Measurements from ENCODE around the gene VEGFC.

Gene VEGFC

DNA sequence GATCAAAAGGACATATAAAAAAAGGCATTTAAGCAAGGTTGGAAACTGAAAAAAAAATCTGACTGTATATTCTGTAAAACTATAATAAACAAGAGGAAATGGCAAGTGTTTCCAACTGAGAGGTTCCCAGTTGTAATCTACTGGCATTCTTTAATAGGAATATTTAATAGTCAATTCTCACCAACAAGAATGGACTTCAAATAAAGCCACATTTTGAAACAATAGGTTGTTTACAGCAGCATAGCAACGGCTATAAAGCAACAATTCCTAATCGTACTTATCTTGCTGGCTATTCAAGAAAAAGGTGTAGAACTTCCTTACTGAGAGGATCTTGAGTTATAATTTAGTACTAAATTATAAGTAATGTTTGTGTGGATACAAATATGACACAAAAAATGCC lies 75.5 kb downstream of the VEGFC start:
- no peak for DNase-seq (ENCODE audit: low read depth, low spot score)
- H3K27ac ChIP-seq = no peak overlapping the region

- H3K27ac ChIP-seq = peak overlapping the region; percentile 64
- no peak for DNase-seq (ENCODE audit: low read depth, low spot score)
These were observed 83.3 kb downstream of the VEGFC start for GRCh38 chr4:176709417-176709816.

DNA sequence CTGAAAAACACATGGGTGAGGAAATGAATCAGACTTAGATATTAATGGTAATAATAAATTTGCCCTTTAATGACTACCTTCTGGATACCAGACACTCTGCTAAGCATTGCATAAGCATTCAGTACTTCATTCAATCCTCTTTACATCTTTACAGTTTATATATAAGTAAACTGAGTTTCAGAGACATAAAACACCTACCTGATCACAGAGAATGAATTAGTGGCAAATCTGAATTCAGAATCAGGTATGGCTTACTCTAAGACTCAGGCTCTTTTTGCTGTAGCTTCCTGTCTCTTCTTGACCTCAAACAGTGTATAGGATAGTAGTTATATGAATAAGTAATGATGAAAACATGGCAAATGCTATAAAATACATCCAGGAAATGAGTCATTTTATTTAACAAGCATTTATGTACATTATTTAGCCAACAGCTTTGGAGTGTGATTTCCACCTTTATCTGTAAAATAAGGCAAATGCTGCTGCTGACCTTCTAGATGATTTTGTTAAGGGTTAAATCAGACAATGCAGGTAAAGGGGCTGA lies 83.9 kb downstream of the VEGFC start:
- H3K27ac ChIP-seq = peak overlapping the region; percentile 64

DNA sequence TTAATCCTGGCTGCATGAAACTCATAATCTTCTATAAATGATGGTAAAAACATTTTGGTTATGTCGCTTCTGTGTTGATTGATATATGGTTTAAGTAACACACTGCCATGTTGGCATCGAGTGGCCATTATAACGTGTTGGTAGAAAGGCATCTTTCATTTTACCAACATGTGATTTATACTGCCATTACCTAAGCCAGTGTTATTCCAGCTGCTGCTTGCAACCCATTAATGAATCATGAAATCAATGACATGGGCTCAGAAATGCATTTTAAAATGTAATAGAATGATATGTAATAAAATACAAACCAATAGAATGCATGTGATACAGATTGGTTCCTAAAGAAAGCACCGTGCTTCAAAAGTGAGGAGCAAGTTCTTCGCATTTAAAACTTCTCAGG lies 102.0 kb downstream of the VEGFC start:
- no peak overlapping the region for H3K27ac ChIP-seq
- no peak for DNase-seq (ENCODE audit: low read depth, low spot score)

More for the DNA sequence above, 83.9 kb downstream of the VEGFC start:
- DNase-seq (ENCODE audit: low read depth, low spot score) = no peak

DNA sequence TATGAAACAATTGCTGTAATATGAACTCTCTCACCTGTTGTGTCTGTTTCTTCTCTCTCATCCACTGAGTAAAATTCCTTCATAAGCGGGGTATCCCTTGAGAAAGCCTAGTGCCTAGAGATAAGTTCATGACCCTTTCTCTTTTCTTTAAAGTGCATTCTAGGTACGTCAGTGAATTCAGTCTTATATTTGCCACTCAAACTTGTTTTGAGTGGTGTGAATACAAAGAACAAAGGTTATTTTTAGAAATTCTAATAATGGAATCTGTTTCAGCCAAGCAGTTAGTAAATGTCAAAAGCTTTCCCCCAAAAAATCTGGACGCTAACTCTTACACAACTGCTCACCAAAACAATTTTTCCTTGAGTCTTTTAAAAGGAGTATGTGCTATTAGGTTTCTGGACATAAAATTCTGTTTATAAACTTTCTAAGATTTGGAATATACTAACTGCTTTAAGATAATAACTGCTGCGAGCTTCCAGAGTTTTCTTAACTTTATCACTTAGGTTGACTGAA lies 112.0 kb downstream of the VEGFC start:
- no peak for DNase-seq (ENCODE audit: low read depth, low spot score)

GRCh38 chr4:176676901-176677300 lies 115.8 kb downstream of the VEGFC start:
- no peak for DNase-seq (ENCODE audit: low read depth, low spot score)
- no peak overlapping the region for H3K27ac ChIP-seq

More for the DNA sequence above, 112.0 kb downstream of the VEGFC start:
- no peak overlapping the region for H3K27ac ChIP-seq

DNA sequence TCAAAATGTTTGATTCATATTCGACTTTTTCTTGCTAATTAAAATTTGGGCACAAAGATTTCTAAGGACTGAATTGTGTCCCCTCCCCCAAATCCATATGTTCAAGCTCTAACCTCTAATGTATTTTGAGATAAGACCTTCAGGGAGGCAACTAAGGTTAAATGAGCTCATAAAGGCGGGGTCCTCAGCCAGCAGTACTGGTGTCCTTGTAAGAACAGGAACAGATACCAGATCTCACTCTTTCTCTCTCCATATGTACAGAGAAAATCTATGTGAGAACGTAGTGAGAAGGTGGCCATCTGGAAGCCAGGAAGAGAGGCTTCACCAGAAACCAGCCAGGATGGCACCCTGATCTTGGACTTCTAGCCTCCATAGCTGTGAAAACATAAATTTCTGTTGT lies 116.9 kb downstream of the VEGFC start:
- DNase-seq (ENCODE audit: low read depth, low spot score) = no peak
- no peak overlapping the region for H3K27ac ChIP-seq

DNA sequence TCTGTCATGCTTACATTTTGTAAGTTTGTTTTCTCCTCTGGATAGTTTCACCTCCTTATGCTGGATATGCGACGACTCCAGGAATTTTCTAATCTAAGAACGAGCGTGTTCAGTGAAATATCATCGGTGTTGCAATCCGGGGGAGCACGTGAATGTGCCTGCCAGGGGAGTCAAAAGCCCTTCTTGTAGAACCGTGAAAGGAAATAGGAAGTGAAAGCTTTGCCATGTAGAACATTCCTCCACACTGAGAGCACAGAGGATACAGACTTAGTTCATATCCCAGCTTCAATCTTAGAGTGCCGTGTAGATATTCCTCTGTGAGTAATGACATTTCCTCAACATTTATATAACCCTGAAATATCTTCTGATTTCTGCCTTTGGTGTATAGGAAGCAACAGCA lies 121.2 kb downstream of the VEGFC start:
- H3K27ac ChIP-seq = no peak overlapping the region
- DNase-seq (ENCODE audit: low read depth, low spot score) = no peak

- no peak for DNase-seq (ENCODE audit: low read depth, low spot score)
- H3K27ac ChIP-seq = no peak overlapping the region
These were observed 124.4 kb downstream of the VEGFC start for GRCh38 chr4:176668324-176668723.

GRCh38 chr4:176664964-176665363 lies 127.8 kb downstream of the VEGFC start:
- no peak for DNase-seq (ENCODE audit: low read depth, low spot score)

DNA sequence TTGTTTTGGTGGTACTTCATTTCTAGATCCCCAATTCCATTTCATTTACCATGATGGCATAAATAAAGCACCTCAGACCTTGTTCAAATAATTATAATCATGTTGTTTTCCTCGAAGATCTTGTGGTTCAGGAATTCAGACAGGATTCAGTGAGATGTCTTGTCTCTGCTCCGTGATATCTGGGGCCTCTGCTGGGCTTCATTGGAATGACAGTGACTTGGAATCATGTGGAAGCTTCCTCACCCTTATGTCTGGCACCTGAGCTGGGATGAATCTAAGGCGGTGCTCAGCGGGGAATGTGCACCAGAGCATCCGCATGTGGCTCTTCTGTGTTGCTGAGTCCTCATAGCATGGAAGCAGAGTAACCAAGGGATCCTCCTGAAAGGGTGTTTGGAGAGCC lies 132.2 kb downstream of the VEGFC start:
- DNase-seq (ENCODE audit: low read depth, low spot score) = no peak
- H3K27ac ChIP-seq = no peak overlapping the region

More at GRCh38 chr4:176664964-176665363, 127.8 kb downstream of the VEGFC start:
- H3K27ac ChIP-seq = no peak overlapping the region

GRCh38 chr4:176656108-176656507 lies 136.6 kb downstream of the VEGFC start:
- no peak overlapping the region for H3K27ac ChIP-seq
- no peak for DNase-seq (ENCODE audit: low read depth, low spot score)

DNA sequence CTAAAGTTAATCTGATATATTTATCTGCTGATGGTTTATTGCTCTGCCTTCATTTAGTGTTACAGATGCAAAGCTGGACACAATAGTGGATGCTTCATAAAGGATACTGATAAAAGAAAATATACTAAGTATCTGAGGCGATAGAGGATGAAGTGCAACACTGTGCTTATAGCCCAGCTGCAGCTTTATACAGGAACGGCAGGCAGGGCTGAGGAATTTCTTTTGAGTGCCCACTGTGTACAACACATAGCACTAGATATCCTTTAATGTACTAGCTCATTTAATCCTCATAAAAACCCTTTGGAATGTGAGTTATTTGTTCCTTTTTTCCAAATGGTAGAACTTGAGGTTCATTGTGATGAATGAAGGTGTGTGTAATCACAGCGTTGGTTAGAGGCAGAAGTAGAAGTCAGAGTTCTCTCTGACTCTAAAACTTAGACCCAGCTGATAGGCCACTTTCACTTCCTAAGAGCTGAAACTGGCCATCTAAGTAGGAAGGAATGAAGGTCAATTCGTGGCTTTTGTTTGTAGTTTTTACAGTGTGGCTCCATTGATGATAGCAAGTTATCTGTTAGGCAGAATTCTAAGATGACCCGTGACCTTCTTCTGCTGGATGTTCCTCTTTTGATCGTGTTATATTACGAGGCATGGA lies 138.0 kb downstream of the VEGFC start:
- no peak overlapping the region for H3K27ac ChIP-seq
- DNase-seq (ENCODE audit: low read depth, low spot score) = no peak

GRCh38 chr4:176653401-176654220 lies 139.1 kb downstream of the VEGFC start:
- H3K27ac ChIP-seq = no peak overlapping the region
- no peak for DNase-seq (ENCODE audit: low read depth, low spot score)

- H3K27ac ChIP-seq = no peak overlapping the region
These were observed 146.4 kb downstream of the VEGFC start for GRCh38 chr4:176646311-176646710.

GRCh38 chr4:176645246-176645960 lies 147.3 kb downstream of the VEGFC start:
- H3K27ac ChIP-seq = no peak overlapping the region
- DNase-seq (ENCODE audit: low read depth, low spot score) = no peak

More at GRCh38 chr4:176646311-176646710, 146.4 kb downstream of the VEGFC start:
- no peak for DNase-seq (ENCODE audit: low read depth, low spot score)

GRCh38 chr4:176642472-176642871 lies 150.2 kb downstream of the VEGFC start:
- DNase-seq (ENCODE audit: low read depth, low spot score) = no peak
- no peak overlapping the region for H3K27ac ChIP-seq

DNA sequence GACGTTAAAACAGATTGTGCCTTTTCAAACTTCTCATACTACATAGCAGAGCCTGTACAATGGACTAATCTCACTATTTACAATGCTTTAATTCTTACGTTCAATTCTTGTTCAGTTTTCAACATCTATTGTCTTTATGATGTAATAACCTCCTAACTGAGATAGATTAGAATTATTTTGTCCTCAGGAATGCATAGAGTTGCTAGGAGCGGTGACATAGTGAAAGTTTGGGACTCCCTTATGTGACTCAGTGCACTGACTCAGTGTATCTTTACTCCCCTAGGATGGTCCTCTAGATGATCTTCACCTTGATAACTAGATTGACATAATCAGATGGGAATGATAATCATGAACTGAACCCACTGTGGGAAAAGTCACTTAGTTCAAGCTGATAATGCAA lies 151.5 kb downstream of the VEGFC start:
- no peak for DNase-seq (ENCODE audit: low read depth, low spot score)
- H3K27ac ChIP-seq = no peak overlapping the region

DNA sequence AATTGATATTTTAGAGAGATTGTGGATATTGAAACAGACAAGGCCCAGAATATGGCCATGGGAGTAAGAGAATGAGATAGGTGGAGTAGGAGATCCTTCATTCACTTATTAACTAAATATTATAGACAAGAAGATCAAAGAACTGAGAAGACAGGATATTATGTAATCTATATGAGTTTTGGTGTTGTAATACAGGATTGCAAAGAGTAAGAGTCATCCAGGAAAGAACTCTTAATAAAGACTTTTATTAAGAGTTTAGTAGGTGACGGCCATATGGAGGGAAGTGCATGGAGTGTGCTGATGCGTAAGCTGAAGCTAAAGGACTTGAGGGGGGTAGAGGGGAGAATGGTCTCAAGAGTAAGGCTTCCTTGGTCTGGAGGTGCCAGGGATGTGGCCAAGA lies 153.7 kb downstream of the VEGFC start:
- peak overlapping the region; percentile 62 for H3K27ac ChIP-seq
- peak; percentile 36 for DNase-seq (ENCODE audit: low read depth, low spot score)

DNA sequence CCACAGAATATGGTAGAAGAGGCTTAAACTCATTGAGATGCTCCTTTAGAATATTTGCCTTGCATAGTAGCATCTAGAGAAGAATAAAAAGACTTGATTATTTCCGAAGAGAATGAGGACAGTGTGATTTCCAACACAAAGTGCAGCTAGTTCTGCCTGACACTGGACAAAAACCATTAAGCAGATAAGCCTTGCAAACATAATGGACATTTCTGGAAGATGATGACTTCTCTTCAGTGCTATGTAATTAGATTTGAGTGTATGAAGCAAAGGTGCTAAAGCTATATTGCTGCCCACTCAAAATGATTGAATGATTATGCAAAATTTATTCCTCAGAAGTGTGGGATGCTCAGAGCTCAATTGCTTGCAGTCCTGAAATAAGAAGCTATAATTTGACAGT lies 156.4 kb downstream of the VEGFC start:
- H3K27ac ChIP-seq = peak overlapping the region; percentile 64
- no peak for DNase-seq (ENCODE audit: low read depth, low spot score)

Data from epithelial cell of prostate (primary cell).